Measurements from ENCODE around the gene DOK3.

GRCh38 chr5:177511796-177512675 is 2.4 kb upstream of the DOK3 start:
- no peak for TF ChIP-seq CTCF (IDR thresholded peaks at IDR 0.05)
- TF ChIP-seq POLR2A (IDR thresholded peaks at IDR 0.05), result no peak
- no peak for TF ChIP-seq POLR2AphosphoS5 (IDR thresholded peaks at IDR 0.05)
- TF ChIP-seq EP300 (IDR thresholded peaks at IDR 0.05), result no peak
